Chondrocyte (in vitro differentiated cells): ENCODE results near the gene ZNF787. TPM values are rescaled to one million over a fixed set of nuclear protein-coding genes. Genes with fewer than 3 reads are reported as not detected.
A peak's percentile ranks its signal among the peaks of the same experiment; 100 is the strongest.

Experiments
- DNase-seq: peaks from one replicate; pipeline ENCODE4 v3.0.0; 2021; ENCODE audit warnings: mixed read lengths, low spot score
- H3K27ac Mint-ChIP-seq: one replicate; pipeline ENCODE4 v1.8.0; 2021; ENCODE audit warnings: mild to moderate bottlenecking, moderate library complexity, mixed read lengths; ENCODE audit not compliant: unreplicated experiment
- H3K27me3 Mint-ChIP-seq: 2 replicates; pipeline ENCODE4 v1.8.0; 2021; ENCODE audit warnings: low read depth, mixed read lengths
- H3K36me3 Mint-ChIP-seq: 2 replicates; pipeline ENCODE4 v1.8.0; 2021; ENCODE audit warnings: low read depth, mixed read lengths
- H3K4me1 Mint-ChIP-seq: 2 replicates; pipeline ENCODE4 v1.8.0; 2021; ENCODE audit warnings: low read depth, mild to moderate bottlenecking, mixed read lengths
- H3K4me3 Mint-ChIP-seq: one replicate; pipeline ENCODE4 v1.8.0; 2021; ENCODE audit warnings: mild to moderate bottlenecking, moderate library complexity, mixed read lengths; ENCODE audit not compliant: unreplicated experiment
- H3K9me3 Mint-ChIP-seq: 2 replicates; pipeline ENCODE4 v1.8.0; 2021; ENCODE audit warnings: low read depth, mixed read lengths
- total RNA-seq: library from RNA; stranded (reverse); gene quantifications from 3 replicates; pipeline ENCODE4 v1.2.1, GENCODE V29; 2021
- TF ChIP-seq, protein P1 (sequence below): fragments of 200-600 bp; sonication (generic); IDR thresholded peaks from 2 replicates; pipeline ENCODE4 v1.5.0; 2021; ENCODE audit warnings: antibody characterized with exemption, mild to moderate bottlenecking, moderate library complexity

ZNF787 gene
- total RNA-seq, 1 donor from 2014 or later, result 26.5 TPM

DNA sequence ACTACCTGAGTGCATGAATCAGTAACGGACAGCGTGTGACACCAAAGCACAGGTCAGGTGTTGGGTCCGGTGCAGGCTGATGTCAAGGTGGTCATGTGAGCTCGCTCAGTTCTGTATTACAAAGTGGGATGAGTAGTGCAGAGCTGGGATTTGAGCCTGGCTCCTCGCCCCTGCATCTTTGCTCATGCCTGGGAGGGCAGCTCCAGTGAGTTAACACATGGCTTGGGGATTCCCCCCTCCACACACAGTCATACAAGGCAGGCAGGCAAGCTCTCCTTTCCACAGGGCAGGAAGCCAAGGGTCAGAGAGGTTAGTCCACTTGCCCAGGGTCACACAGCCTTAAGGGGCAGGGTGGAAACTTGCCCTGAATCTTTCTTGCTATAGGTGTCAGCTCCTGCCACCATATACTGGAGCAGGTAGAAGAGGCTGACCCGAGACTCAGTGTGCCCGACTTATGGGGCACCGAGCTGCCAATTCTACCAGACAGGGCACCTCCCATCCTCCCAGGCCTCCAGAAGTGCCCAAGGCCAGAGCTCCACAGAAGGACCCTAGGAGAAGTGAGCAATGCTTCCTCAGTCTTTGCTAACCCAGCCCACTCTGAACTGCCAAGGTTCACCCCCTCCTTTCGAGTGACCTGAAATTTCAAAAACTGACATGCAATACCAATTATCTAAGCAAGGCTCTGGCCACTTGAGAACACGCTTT lies 35.4 kb downstream of the ZNF787 start:
- Mint-ChIP-seq H3K36me3 (peaks cover 5% of the 10 kb centered on the region), H3K27ac (no peak overlapping the region), H3K9me3 (no peaks in the 10 kb centered on the region), H3K4me1 (peaks cover 14% of the 10 kb centered on the region), H3K27me3 (no peaks in the 10 kb centered on the region), H3K4me3 (no peak overlapping the region)
- no peak for DNase-seq
- TF ChIP-seq, protein P1, sequence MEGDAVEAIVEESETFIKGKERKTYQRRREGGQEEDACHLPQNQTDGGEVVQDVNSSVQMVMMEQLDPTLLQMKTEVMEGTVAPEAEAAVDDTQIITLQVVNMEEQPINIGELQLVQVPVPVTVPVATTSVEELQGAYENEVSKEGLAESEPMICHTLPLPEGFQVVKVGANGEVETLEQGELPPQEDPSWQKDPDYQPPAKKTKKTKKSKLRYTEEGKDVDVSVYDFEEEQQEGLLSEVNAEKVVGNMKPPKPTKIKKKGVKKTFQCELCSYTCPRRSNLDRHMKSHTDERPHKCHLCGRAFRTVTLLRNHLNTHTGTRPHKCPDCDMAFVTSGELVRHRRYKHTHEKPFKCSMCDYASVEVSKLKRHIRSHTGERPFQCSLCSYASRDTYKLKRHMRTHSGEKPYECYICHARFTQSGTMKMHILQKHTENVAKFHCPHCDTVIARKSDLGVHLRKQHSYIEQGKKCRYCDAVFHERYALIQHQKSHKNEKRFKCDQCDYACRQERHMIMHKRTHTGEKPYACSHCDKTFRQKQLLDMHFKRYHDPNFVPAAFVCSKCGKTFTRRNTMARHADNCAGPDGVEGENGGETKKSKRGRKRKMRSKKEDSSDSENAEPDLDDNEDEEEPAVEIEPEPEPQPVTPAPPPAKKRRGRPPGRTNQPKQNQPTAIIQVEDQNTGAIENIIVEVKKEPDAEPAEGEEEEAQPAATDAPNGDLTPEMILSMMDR, result no peak

DNA sequence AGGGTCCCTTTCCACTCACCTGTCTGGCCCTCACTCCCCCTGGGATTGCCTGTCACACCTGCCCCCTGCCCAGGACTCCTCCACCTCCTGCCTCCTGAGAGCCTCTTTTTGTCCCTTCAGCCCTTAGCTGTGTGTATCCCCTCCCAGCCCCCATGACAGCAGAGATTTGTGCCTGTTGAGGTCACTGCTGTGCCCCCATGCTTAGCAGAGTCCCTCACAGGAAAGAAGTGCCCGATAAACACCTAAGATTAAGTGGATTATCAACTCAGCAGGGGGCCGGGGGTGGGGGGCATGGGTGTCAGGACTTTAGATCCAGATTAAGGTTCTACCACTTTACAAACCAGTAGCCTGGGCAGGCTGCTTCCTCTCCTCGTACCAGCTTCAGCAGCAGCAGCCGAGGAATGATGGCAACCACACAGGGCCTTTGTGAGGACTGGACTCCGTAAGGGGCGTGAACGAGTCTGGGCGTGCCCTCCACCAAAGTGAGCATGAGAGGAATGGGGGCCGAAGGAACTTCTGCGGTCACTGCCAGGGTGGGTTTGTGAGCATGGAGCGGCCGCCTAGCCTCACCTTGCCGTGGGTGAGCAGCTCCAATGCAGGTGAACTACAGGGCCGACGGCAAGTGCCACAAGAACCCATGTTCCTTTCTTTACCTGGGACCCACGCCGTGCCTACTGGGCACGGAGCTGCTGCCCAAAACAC lies 36.1 kb downstream of the ZNF787 start:
- Mint-ChIP-seq H3K4me3 (no peak overlapping the region), H3K27ac (peak overlapping the region; percentile 32), H3K27me3 (no peaks in the 10 kb centered on the region), H3K4me1 (peaks cover 14% of the 10 kb centered on the region), H3K9me3 (no peaks in the 10 kb centered on the region), H3K36me3 (peaks cover 4% of the 10 kb centered on the region)
- no peak for DNase-seq
- TF ChIP-seq, protein P1, result no peak

DNA sequence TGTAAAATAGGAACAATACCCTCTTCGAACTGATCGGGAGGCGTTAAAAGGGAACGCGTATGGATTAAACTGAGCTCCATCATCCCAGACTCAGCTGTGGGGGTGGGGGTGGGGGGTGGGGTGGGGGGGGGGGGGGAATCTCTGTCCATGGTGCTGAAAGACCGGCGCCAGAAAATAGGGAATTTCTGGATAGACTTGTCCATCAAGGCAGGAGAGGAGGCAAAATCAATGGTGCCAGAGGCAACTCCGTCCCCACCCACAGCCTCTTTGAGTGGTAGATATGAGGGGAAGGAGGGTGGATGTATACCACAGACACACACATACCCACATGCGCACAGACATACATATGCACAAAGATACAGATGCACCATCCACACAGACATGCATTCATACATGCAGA lies 37.4 kb downstream of the ZNF787 start:
- Mint-ChIP-seq H3K27me3 (no peaks in the 10 kb centered on the region), H3K9me3 (no peaks in the 10 kb centered on the region), H3K4me1 (peaks cover 14% of the 10 kb centered on the region), H3K4me3 (no peak overlapping the region), H3K36me3 (peaks cover 2% of the 10 kb centered on the region), H3K27ac (no peak overlapping the region)
- DNase-seq, result peak; percentile 4
- TF ChIP-seq, protein P1, result no peak

DNA sequence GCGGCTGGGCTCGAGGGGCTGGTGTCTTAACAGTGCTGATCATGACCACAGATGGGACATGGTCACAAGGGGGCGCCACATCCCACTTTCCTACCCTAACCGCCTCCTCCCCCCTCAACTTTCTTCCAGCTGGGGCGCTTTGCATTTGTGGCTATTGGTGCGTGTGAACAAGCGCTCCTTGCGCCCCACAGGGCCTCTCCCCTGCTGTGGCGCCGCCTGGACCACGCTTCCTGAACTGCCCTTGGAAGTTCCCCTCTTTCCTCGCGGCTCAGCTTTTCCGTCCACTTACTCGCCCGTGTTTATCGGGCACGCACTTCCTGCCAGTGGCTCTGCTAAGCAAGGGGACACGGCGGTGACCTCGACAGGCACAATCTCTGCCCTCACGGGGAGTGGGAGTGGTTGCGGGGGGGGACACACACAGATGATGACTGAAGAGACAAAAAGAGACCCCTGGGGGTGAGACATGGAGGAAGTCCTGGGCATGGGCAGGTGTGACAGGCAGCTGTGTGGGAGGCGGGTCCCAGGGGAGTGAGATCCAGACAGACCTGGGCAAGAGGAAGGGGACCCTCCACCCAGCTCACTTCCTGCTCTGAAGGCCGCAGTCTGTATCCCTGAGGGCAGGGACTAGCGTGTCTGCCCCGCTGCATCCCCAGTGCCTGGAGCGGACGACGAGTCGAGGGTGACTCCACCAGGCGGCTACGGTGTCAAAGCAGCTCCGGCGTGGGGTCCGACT lies 40.3 kb downstream of the ZNF787 start:
- TF ChIP-seq, protein P1, result peak; percentile 78
- Mint-ChIP-seq H3K36me3 (peaks cover 2% of the 10 kb centered on the region), H3K9me3 (no peaks in the 10 kb centered on the region), H3K4me1 (peaks cover 14% of the 10 kb centered on the region), H3K4me3 (peak overlapping the region; percentile 76), H3K27ac (peak overlapping the region; percentile 53), H3K27me3 (no peaks in the 10 kb centered on the region)
- DNase-seq, result peak; percentile 89

DNA sequence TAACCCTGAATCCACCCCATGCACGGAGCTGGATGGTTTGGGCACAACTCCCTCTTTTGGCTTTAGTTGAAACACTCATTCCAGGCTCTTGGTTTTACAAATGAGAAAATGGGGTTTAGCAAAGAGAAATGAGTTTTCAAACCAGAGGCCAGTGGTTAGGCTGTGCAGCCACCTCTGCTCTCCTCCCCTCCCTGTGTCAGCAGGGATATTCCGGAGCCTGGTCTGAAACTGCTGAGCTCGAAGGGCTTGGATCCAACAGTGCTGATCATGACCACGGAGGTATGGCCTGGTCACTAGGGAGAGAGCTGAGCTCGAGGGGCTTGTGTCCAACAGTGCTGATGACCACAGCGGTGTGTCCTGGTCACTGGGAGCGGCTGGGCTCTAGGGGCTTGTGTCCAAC lies 41.5 kb downstream of the ZNF787 start:
- Mint-ChIP-seq H3K4me1 (peaks cover 14% of the 10 kb centered on the region), H3K36me3 (no peaks in the 10 kb centered on the region), H3K27ac (no peak overlapping the region), H3K9me3 (no peaks in the 10 kb centered on the region), H3K27me3 (no peaks in the 10 kb centered on the region), H3K4me3 (no peak overlapping the region)
- TF ChIP-seq, protein P1, result no peak
- peak; percentile 12 for DNase-seq
